ENCODE measurements around the gene SYT12.

Gene SYT12

GRCh38 chr11:67027483-67027930 lies 4.6 kb downstream of the SYT12 start:
- Histone ChIP-seq H3K36me3 (ENCODE audit: low read depth) (no peaks in the 10 kb centered on the region), H3K27ac (ENCODE audit: poor library complexity, severe bottlenecking) (no peak overlapping the region), H3K9me3 (ENCODE audit: severe bottlenecking) (no peaks in the 10 kb centered on the region), H3K4me1 (ENCODE audit: insufficient read depth, poor library complexity, severe bottlenecking) (peaks cover 25% of the 10 kb centered on the region), H3K27me3 (ENCODE audit: insufficient read depth, poor library complexity, severe bottlenecking) (no peaks in the 10 kb centered on the region), H3K4me3 (ENCODE audit: severe bottlenecking) (no peak overlapping the region)
- TF ChIP-seq CTCF (IDR thresholded peaks at IDR 0.05; ENCODE audit: poor library complexity, severe bottlenecking), result no peak
- DNase-seq (ENCODE audit: low spot score) (no peak), ATAC-seq (ENCODE audit: low read depth) (no peak)

GRCh38 chr11:67027943-67028542 lies 5.1 kb downstream of the SYT12 start:
- H3K27me3 ChIP-seq (ENCODE audit: insufficient read depth, poor library complexity, severe bottlenecking), result no peaks in the 10 kb centered on the region
- no peak for TF ChIP-seq CTCF (IDR thresholded peaks at IDR 0.05; ENCODE audit: poor library complexity, severe bottlenecking)
- H3K27ac ChIP-seq (ENCODE audit: poor library complexity, severe bottlenecking), result no peak overlapping the region
- DNase-seq (ENCODE audit: low spot score) (no peak), ATAC-seq (ENCODE audit: low read depth) (no peak)
- H3K4me3 ChIP-seq (ENCODE audit: severe bottlenecking), result no peak overlapping the region
- H3K36me3 ChIP-seq (ENCODE audit: low read depth), result no peaks in the 10 kb centered on the region
- H3K9me3 ChIP-seq (ENCODE audit: severe bottlenecking), result no peaks in the 10 kb centered on the region
- H3K4me1 ChIP-seq (ENCODE audit: insufficient read depth, poor library complexity, severe bottlenecking), result peaks cover 25% of the 10 kb centered on the region

DNA sequence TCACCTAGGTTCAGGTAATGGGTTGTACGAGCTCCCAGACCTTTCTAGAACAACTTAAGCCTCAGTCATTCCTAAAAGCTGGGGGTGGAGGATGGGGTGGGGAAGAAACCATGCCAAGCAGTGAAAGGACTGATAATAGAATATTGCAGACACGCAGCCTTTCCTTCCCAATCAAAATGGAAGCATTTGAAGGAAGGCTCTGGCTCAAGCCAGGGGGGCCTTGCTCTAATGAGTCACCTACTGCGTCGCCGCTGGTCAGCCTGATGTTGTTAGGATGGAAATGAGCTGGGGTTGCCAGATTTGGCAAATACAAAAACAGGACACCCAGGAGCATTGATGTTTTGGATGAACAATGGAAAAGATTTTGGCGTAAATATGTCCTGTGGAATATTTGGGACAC lies 6.2 kb downstream of the SYT12 start:
- H3K4me3 ChIP-seq (ENCODE audit: severe bottlenecking), result no peak overlapping the region
- H3K27me3 ChIP-seq (ENCODE audit: insufficient read depth, poor library complexity, severe bottlenecking), result no peaks in the 10 kb centered on the region
- no peaks in the 10 kb centered on the region for H3K36me3 ChIP-seq (ENCODE audit: low read depth)
- DNase-seq (ENCODE audit: low spot score) (no peak), ATAC-seq (ENCODE audit: low read depth) (no peak)
- H3K4me1 ChIP-seq (ENCODE audit: insufficient read depth, poor library complexity, severe bottlenecking), result peaks cover 36% of the 10 kb centered on the region
- H3K9me3 ChIP-seq (ENCODE audit: severe bottlenecking), result no peaks in the 10 kb centered on the region
- H3K27ac ChIP-seq (ENCODE audit: poor library complexity, severe bottlenecking), result no peak overlapping the region
- no peak for TF ChIP-seq CTCF (IDR thresholded peaks at IDR 0.05; ENCODE audit: poor library complexity, severe bottlenecking)

GRCh38 chr11:67030976-67031375 lies 8.0 kb downstream of the SYT12 start:
- H3K27me3 ChIP-seq (ENCODE audit: insufficient read depth, poor library complexity, severe bottlenecking), result no peaks in the 10 kb centered on the region
- H3K9me3 ChIP-seq (ENCODE audit: severe bottlenecking), result no peaks in the 10 kb centered on the region
- no peak overlapping the region for H3K27ac ChIP-seq (ENCODE audit: poor library complexity, severe bottlenecking)
- DNase-seq (ENCODE audit: low spot score) (no peak), ATAC-seq (ENCODE audit: low read depth) (no peak)
- no peaks in the 10 kb centered on the region for H3K36me3 ChIP-seq (ENCODE audit: low read depth)
- peaks cover 27% of the 10 kb centered on the region for H3K4me1 ChIP-seq (ENCODE audit: insufficient read depth, poor library complexity, severe bottlenecking)
- no peak overlapping the region for H3K4me3 ChIP-seq (ENCODE audit: severe bottlenecking)
- TF ChIP-seq CTCF (IDR thresholded peaks at IDR 0.05; ENCODE audit: poor library complexity, severe bottlenecking), result no peak

- ATAC-seq (ENCODE audit: low read depth) (no peak), DNase-seq (ENCODE audit: low spot score) (no peak)
- Histone ChIP-seq H3K36me3 (ENCODE audit: low read depth) (no peaks in the 10 kb centered on the region), H3K27ac (ENCODE audit: poor library complexity, severe bottlenecking) (peak overlapping the region; percentile 84), H3K4me1 (ENCODE audit: insufficient read depth, poor library complexity, severe bottlenecking) (peaks cover 27% of the 10 kb centered on the region), H3K9me3 (ENCODE audit: severe bottlenecking) (no peaks in the 10 kb centered on the region), H3K4me3 (ENCODE audit: severe bottlenecking) (no peak overlapping the region), H3K27me3 (ENCODE audit: insufficient read depth, poor library complexity, severe bottlenecking) (no peaks in the 10 kb centered on the region)
- no peak for TF ChIP-seq CTCF (IDR thresholded peaks at IDR 0.05; ENCODE audit: poor library complexity, severe bottlenecking)
These were observed 9.0 kb downstream of the SYT12 start for GRCh38 chr11:67031791-67032561.

Data from RWPE2 (cell line).